Natural killer cell treated with Interleukin-12 subunit alpha and Interleukin-12 subunit beta and Interleukin-15 and Interleukin-18, amount 100 ng/mL, for 72 hours (primary cell): ENCODE results near the gene ELOVL5. TPM values are rescaled to one million over a fixed set of nuclear protein-coding genes. Genes with fewer than 3 reads are reported as not detected.

Experiments used
- ATAC-seq, 2 donors: fragments of 150-1000 bp; cut with Tn5 transposase in 1 of 2; sonication (Bioruptor Pico), chemical (Tn5 transposase) in 1 of 2; 2 replicates each; pipeline ENCODE4 v1.10.0; 2021
- DNase-seq: peaks from one replicate; pipeline ENCODE4 v3.0.0; 2022; ENCODE audit warnings: low spot score
- H3K27ac Mint-ChIP-seq, 2 donors: 1 replicate in 1 of 2; 2 replicates in 1 of 2; pipeline ENCODE4 v1.8.0; 2022; ENCODE audit warnings: mixed read lengths in 2 of 2, mild to moderate bottlenecking in 1 of 2, moderate library complexity in 1 of 2
- H3K27me3 Mint-ChIP-seq, 2 donors: 1 replicate in 1 of 2; 2 replicates in 1 of 2; pipeline ENCODE4 v1.8.0; 2022; ENCODE audit warnings: mixed read lengths in 2 of 2
- H3K36me3 Mint-ChIP-seq: one replicate; pipeline ENCODE4 v1.8.0; 2022; ENCODE audit warnings: mixed read lengths
- H3K4me1 Mint-ChIP-seq, 2 donors: 1 replicate in 1 of 2; 2 replicates in 1 of 2; pipeline ENCODE4 v1.8.0; 2022; ENCODE audit warnings: low read depth in 2 of 2, mixed read lengths in 2 of 2, mild to moderate bottlenecking in 1 of 2
- H3K4me3 Mint-ChIP-seq: one replicate; pipeline ENCODE4 v1.8.0; 2022; ENCODE audit warnings: mixed read lengths
- H3K9me3 Mint-ChIP-seq: 2 replicates; pipeline ENCODE4 v1.8.0; 2022; ENCODE audit warnings: mixed read lengths
- total RNA-seq, 2 donors: library from RNA; stranded (reverse); gene quantifications; one replicate each; pipeline ENCODE4 v1.2.3, GENCODE V29; 2022

ELOVL5 gene
- total RNA-seq, 2 donors from 2014 or later = 130 to 136 TPM

DNA sequence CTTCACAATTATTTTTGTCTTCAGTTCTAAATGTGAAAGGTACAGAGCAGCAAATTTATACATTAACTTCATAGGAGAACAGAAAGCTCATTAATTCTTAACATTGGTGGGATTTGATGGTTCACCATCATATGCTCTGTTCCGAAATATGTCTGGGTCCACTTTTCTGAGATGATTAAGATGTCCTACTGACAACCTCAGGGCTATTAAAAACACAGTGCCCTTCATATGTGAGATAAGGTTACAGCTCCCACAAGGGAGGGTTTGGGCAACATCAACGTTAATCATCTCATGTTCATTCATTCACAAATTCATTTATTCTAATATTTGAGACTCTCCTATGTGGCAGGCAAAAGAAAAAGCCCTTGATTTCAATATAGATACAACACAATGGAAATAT, 91.2 kb downstream of the ELOVL5 start:
- H3K9me3 Mint-ChIP-seq = no peaks in the 10 kb centered on the region
- H3K27me3 Mint-ChIP-seq = no peaks in the 10 kb centered on the region
- no peak for ATAC-seq
- peak overlapping the region in 1 of 2 donors; percentile 30 for H3K27ac Mint-ChIP-seq
- no peak for DNase-seq
- peaks cover 17% of the 10 kb centered on the region for H3K36me3 Mint-ChIP-seq
- H3K4me1 Mint-ChIP-seq = peaks cover 0 to 4% of the 10 kb centered on the region in 2 donors
- H3K4me3 Mint-ChIP-seq = no peak overlapping the region

DNA sequence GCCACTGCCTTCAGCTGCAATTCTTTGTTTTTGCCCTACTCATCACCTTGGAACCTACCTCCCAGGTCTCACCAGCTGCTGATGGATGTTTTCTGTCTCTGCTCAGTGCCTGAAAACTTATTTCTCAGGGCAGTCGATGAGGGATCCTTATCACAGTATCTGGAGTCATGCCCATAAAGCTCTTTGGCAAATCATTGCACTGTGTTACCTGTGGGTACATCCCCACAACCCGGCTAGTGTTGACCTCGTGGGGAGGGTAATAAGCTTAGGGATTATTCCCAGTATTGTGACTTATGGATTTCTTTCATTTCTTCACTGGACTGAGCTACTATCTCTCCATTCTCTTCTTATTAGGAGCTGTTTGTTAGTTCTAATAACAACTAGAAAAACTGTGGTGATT, 91.7 kb downstream of the ELOVL5 start:
- DNase-seq (no peak), ATAC-seq (no peak)
- no peaks in the 10 kb centered on the region for H3K27me3 Mint-ChIP-seq
- peaks cover 13% of the 10 kb centered on the region for H3K36me3 Mint-ChIP-seq
- H3K27ac Mint-ChIP-seq = peak overlapping the region in 1 of 2 donors; percentile 30
- no peak overlapping the region for H3K4me3 Mint-ChIP-seq
- H3K9me3 Mint-ChIP-seq = no peaks in the 10 kb centered on the region
- peaks cover 0 to 4% of the 10 kb centered on the region in 2 donors for H3K4me1 Mint-ChIP-seq

DNA sequence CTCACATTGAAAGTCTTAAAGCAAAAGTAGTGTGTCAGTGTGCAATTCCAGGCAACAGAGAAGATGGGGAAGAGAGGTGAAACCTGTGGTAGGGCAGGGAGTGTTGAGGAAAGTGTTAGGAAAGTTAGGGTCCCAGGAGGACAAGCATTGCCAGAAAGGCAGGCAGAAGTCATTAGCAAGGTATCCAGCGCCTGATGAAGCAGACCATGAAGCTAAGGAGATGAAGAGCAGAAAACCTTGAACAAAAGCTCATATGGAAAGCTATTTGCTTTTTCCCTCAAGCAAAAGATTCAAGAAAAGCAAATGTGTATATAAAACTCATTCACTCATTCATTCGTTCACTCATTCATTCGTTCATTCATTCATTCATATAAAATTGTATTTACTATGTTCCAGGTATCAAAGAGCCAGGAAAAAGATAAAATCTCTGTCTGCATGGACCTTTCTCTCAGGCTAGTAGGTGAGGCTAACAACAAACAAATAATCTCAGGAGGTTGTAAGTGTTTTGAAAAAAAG, 96.5 kb downstream of the ELOVL5 start:
- DNase-seq (no peak), ATAC-seq (no peak)
- no peaks in the 10 kb centered on the region for H3K9me3 Mint-ChIP-seq
- no peaks in the 10 kb centered on the region for H3K27me3 Mint-ChIP-seq
- no peak overlapping the region for H3K4me3 Mint-ChIP-seq
- H3K36me3 Mint-ChIP-seq = no peaks in the 10 kb centered on the region
- no peaks in the 10 kb centered on the region for H3K4me1 Mint-ChIP-seq
- no peak overlapping the region for H3K27ac Mint-ChIP-seq

DNA sequence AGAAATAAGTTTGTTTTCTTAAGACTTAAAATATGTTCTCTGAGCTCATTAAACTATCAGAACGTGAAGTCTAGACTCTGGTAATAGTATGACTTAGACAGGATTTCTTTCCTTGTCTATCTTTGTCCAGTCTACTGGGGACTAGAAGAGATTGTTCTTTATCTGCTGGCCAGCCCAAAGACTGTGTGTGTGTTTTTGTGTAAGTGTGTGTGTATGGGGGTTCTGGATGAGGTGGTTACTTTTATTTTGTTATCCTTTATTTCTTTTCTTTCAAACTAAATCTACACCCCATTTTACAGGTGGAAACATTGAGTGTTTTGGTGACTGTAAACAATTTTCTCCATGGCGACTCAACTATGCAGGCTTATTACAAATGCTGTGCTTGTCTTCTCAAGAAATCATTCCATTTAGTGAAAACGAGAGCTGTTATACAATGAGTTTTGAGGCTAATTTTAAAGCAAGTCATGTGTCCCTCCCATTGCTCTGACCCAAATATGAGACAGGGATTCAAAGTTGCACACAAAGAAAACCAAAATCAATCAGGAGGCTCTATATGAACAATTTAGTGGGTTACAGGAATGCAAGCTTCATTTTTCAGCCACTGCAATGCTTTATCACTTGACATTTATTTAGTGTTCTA, 97.6 kb downstream of the ELOVL5 start:
- no peaks in the 10 kb centered on the region for H3K9me3 Mint-ChIP-seq
- H3K27me3 Mint-ChIP-seq = no peaks in the 10 kb centered on the region
- DNase-seq (no peak), ATAC-seq (no peak)
- no peaks in the 10 kb centered on the region for H3K4me1 Mint-ChIP-seq
- no peak overlapping the region for H3K27ac Mint-ChIP-seq
- no peak overlapping the region for H3K4me3 Mint-ChIP-seq
- no peaks in the 10 kb centered on the region for H3K36me3 Mint-ChIP-seq

DNA sequence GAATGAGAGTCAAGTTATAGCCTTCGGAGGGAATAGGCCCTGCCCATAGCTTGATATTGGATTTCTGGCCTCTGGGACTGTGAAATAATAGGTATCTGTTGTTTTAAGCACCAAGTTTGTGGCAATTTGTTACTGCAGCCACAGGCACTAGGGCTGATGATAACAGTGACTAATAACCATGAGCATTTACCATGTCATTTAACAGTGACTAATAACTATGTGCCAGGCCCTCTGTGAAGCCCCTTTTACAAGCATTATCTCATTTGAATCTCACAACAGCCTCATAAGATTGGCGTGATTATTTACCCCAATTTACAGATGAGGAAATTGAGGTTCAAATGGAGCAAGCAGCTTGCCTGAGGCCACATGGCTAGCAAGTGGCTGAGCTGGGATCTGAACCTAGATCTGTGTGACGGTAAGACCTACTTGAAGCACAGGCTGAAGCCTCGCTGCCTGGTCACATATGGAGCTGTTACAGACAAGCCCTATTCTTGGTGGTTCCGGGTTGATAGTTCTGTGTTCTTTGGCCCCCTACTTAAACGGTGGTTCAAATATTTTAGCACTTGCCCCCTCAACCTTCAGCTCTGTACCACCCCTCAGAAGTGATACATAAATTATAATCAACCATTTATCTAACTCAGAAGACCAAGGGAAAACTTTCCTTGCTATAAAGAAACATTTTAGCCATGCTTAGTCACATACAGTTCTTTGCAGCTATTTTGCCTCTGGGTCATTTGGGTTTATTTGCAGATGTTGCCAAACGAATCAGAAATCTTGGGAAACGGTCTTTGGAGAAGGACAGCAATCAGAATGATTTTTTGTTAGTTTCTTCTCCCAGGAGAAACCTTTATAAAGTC, 98.3 kb downstream of the ELOVL5 start:
- DNase-seq = no peak
- Mint-ChIP-seq H3K27me3 (no peaks in the 10 kb centered on the region), H3K4me3 (no peak overlapping the region), H3K4me1 (no peaks in the 10 kb centered on the region), H3K27ac (no peak overlapping the region), H3K9me3 (no peaks in the 10 kb centered on the region), H3K36me3 (no peaks in the 10 kb centered on the region)
- no peak for ATAC-seq

DNA sequence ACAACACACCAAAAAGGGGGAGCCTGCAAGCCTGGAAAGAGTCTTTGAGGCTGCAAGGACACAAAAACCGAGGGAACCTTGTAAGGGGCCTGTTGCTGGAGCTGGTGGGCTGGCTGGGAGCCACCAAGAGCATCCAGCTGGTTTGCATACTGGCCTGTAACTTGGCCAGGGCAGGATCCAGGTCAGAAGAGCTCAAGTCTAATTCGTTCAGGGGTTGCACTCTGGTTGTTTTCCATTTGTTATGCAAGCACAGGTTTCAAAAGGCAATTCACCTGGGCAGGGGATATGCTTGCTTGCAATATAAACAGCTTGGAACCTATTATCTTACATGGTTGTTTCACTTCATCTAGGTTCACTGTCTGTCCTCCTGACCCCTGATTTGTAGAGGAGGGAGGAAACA, 101.8 kb downstream of the ELOVL5 start:
- Mint-ChIP-seq H3K4me3 (no peak overlapping the region), H3K27ac (no peak overlapping the region), H3K9me3 (no peaks in the 10 kb centered on the region), H3K36me3 (no peaks in the 10 kb centered on the region), H3K27me3 (no peaks in the 10 kb centered on the region), H3K4me1 (peaks cover 0 to 1% of the 10 kb centered on the region in 2 donors)
- ATAC-seq (no peak), DNase-seq (no peak)

DNA sequence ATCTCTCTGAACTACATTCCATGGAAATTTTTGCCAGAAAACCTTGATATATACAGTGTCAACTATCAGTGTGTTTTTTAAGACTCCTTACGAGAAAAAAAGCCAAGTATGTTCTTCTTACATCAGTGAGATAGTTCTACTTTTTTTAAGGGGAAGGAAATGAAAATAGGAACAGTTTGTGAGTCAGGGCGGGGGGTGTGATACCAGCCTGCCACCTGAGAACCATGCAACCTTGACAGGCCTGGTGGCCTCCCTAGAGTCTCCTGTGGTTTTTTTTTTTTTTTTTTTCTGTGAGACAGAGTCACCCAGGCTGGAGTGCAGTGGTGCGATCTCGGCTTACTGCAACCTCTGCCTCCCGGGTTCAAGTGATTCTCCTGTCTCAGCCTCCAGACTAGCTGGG, 103.8 kb downstream of the ELOVL5 start:
- no peak for DNase-seq
- Mint-ChIP-seq H3K4me3 (no peak overlapping the region), H3K27ac (no peak overlapping the region), H3K27me3 (no peaks in the 10 kb centered on the region), H3K9me3 (no peaks in the 10 kb centered on the region), H3K4me1 (peaks cover 0 to 3% of the 10 kb centered on the region in 2 donors), H3K36me3 (no peaks in the 10 kb centered on the region)
- no peak for ATAC-seq

DNA sequence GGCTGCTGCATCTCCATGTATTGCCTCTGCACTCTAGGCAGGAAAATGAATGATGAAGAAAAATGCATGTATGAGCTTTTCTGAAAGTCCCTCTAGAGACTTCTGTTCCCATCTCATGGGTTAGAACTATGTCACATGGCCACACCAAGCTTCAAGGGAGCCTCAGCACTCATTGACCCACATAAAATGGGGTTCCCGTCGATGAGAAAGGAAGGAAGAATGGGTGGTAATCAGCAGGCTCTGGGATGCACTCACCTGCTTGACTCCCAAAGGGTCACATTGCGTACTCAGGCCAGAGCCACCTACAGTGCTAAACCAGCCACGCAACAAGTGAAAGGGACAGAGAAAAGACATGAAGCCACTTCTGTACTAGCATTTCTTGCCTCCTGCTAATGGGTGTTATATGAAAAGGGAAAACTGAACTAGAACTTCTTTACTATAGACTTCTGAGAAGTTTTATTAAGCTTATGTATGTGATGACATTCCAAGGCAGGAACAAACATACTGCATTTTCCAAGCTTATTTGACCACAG, 104.3 kb downstream of the ELOVL5 start:
- Mint-ChIP-seq H3K9me3 (no peaks in the 10 kb centered on the region), H3K4me1 (peaks cover 0 to 3% of the 10 kb centered on the region in 2 donors), H3K36me3 (no peaks in the 10 kb centered on the region), H3K27ac (no peak overlapping the region), H3K27me3 (no peaks in the 10 kb centered on the region), H3K4me3 (no peak overlapping the region)
- ATAC-seq (no peak), DNase-seq (no peak)

DNA sequence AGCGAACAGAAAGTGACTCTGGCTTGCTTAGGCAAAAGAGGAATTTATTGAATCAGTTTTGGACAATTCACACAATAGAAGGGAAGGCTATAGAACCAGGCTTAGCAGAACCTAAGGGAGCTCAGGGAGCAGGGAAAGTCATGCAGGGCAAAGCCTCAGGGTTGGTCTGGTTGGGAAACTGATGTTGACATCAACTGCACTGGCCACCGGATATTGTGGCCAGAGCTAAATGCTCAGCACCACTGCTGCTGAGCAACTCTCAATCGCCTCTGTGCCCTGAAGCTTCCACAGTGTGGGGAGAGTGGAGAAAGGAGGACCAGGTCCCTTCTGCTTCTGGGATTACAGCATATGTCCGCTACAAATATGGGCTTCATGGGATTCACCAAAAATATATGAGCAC, 106.8 kb downstream of the ELOVL5 start:
- H3K36me3 Mint-ChIP-seq = no peaks in the 10 kb centered on the region
- H3K4me3 Mint-ChIP-seq = no peak overlapping the region
- H3K27me3 Mint-ChIP-seq = no peaks in the 10 kb centered on the region
- DNase-seq (no peak), ATAC-seq (no peak)
- H3K27ac Mint-ChIP-seq = no peak overlapping the region
- H3K4me1 Mint-ChIP-seq = peaks cover 3 to 4% of the 10 kb centered on the region in 2 donors
- no peaks in the 10 kb centered on the region for H3K9me3 Mint-ChIP-seq

DNA sequence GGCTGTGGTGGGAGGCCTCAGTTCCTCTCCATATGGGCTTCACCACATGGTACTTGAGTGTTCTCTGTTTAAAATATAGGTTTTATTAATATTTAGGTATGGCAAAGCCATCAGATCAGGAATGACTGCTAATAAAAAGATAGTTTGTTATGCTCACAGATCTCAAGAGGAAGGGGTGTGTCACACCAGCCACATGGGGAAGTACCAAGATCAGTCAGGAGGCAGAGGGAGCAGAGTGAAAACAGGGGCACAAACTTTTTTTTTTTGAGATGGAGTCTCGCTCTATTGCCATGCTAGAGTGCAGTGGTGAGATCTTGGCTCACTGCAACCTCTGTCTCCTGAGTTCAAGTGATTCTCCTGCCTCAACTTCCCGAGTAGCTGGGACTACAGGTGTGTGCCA, 108.0 kb downstream of the ELOVL5 start:
- Mint-ChIP-seq H3K27ac (no peak overlapping the region), H3K9me3 (no peaks in the 10 kb centered on the region), H3K27me3 (no peaks in the 10 kb centered on the region), H3K36me3 (peaks cover 2% of the 10 kb centered on the region), H3K4me1 (peaks cover 3 to 16% of the 10 kb centered on the region in 2 donors), H3K4me3 (no peak overlapping the region)
- DNase-seq (no peak), ATAC-seq (no peak)

DNA sequence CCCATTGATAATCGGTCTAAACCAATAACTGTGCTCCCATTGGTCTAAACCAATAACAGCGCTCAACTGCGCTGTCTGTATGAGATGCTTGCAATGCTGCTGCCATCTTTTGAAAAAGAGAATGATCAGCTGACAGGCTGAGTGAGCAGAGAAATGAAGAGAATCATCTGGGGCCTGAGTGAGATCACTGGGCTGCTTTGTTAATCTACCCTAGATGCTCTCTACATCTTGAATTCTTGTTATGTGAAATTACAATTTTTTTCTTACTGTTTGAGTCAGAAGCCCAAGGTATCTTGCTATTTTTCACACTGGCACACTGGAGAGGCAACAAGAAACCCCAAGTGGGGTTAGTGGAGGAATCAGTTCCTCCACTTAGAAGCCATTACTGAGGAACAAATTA, 108.6 kb downstream of the ELOVL5 start:
- H3K36me3 Mint-ChIP-seq = peaks cover 5% of the 10 kb centered on the region
- peaks cover 3 to 20% of the 10 kb centered on the region in 2 donors for H3K4me1 Mint-ChIP-seq
- H3K9me3 Mint-ChIP-seq = no peaks in the 10 kb centered on the region
- no peak for ATAC-seq
- DNase-seq = no peak
- H3K27me3 Mint-ChIP-seq = no peaks in the 10 kb centered on the region
- no peak overlapping the region for H3K27ac Mint-ChIP-seq
- H3K4me3 Mint-ChIP-seq = no peak overlapping the region

DNA sequence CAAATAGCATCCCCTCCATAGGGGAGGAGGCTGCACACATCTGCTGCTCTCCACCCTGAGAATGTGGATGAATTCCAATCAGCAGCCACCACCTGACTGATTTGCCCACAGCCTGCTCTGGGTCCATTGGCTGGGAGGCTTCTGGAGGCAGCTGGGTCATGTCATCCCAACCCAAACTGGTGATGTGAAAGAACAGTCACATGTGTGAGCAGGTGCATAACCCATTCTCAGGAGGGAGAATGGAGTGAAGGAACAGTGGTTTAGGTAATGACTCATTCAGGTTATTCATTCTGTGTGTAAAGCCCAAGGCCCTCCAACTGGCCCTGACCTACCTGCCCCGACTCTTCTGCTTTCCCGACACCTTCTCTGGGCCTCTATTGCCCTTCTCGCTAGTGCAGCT, 109.2 kb downstream of the ELOVL5 start:
- DNase-seq = no peak
- peak in 1 of 2 donors; percentile 35 for ATAC-seq

DNA sequence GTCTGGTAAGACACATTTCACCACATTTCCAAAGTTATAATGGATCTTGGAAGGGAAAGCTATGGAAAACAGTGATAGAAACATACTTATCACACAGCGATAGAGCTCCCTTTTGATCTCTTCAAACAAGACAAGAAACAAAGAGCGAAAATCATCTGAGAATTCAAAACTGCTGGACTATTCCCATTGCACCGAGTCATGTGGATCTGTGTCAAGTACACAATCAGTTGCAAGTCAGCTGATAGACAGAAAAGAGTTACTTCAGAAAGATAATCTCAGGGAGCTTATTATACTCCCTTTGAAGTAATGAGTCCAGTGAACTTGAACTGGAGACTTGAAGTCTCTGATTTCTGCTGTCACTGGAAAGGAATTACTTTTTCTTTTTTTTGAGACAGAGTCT, 110.4 kb downstream of the ELOVL5 start:
- Mint-ChIP-seq H3K4me1 (peaks cover 3 to 20% of the 10 kb centered on the region in 2 donors), H3K27ac (no peak overlapping the region), H3K9me3 (no peaks in the 10 kb centered on the region), H3K27me3 (no peaks in the 10 kb centered on the region), H3K4me3 (no peak overlapping the region), H3K36me3 (peaks cover 5% of the 10 kb centered on the region)
- DNase-seq (no peak), ATAC-seq (no peak)

More for the DNA sequence above, 109.2 kb downstream of the ELOVL5 start:
- peaks cover 5% of the 10 kb centered on the region for H3K36me3 Mint-ChIP-seq
- no peak overlapping the region for H3K27ac Mint-ChIP-seq
- peaks cover 3 to 20% of the 10 kb centered on the region in 2 donors for H3K4me1 Mint-ChIP-seq
- no peak overlapping the region for H3K4me3 Mint-ChIP-seq
- H3K27me3 Mint-ChIP-seq = no peaks in the 10 kb centered on the region
- no peaks in the 10 kb centered on the region for H3K9me3 Mint-ChIP-seq

DNA sequence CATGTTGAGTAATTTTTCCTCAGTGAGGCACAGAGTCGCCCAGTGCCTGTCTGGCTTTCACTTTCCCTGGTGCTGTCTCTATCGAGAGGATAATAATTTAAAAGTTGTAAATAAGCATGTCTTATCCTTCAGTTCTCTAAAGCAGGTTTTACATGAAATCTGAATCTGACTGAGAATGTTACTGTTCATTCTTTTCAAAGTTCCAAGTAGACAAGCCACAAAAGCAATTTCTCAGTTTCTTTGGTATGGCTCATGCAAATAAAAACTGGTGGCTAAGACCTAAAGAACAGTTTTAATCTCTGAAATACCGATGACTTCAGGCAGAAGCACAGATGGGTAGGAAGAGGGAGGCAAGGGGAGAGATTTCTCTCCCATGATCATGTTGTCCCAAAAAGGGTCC, 112.5 kb downstream of the ELOVL5 start:
- ATAC-seq (peak in 1 of 2 donors; percentile 26), DNase-seq (no peak)
- no peaks in the 10 kb centered on the region for H3K9me3 Mint-ChIP-seq
- H3K36me3 Mint-ChIP-seq = peaks cover 5% of the 10 kb centered on the region
- H3K27ac Mint-ChIP-seq = peak overlapping the region in 1 of 2 donors; percentile 75
- H3K4me3 Mint-ChIP-seq = peak overlapping the region; percentile 73
- H3K4me1 Mint-ChIP-seq = peaks cover 0 to 33% of the 10 kb centered on the region in 2 donors
- no peaks in the 10 kb centered on the region for H3K27me3 Mint-ChIP-seq
